Neural cell (in vitro differentiated cells): ENCODE data around the gene IST1. TPM values are rescaled to one million over a fixed set of nuclear protein-coding genes. Genes with fewer than 3 reads are reported as not detected.

Experiments
- H2AFZ ChIP-seq: fragments of 200-600, 300-800 bp; sonication (generic), shearing (Covaris generic); 2 replicates; pipeline ENCODE4 v1.6.0; 2014; ENCODE audit warnings: low read depth, mild to moderate bottlenecking, antibody characterized with exemption, low read length, moderate library complexity
- H3F3A ChIP-seq: fragments of 200-600 bp; shearing (Covaris generic); 2 replicates; pipeline ENCODE4 v1.6.1; 2016; ENCODE audit warnings: mild to moderate bottlenecking, moderate library complexity, mixed read lengths, antibody characterized with exemption, low read length; ENCODE audit not compliant: insufficient read depth, poor library complexity, severe bottlenecking
- H3K27ac ChIP-seq: fragments of 200-600, 300-800 bp; sonication (generic), shearing (Covaris generic); 2 replicates; pipeline ENCODE4 v1.5.1; 2014; ENCODE audit warnings: mild to moderate bottlenecking, low read length, moderate library complexity
- H3K27me3 ChIP-seq: fragments of 300-800, 200-600 bp; sonication (generic), shearing (Covaris generic); 2 replicates; pipeline ENCODE4 v1.6.0; 2014; ENCODE audit warnings: mild to moderate bottlenecking, low read depth, low read length, moderate library complexity; ENCODE audit not compliant: insufficient read depth
- H3K36me3 ChIP-seq: fragments of 300-800, 200-600 bp; sonication (generic), shearing (Covaris generic); 2 replicates; pipeline ENCODE4 v1.5.1; 2014; ENCODE audit warnings: mild to moderate bottlenecking, antibody characterized with exemption, low read length, moderate library complexity; ENCODE audit not compliant: insufficient read depth
- H3K4me2 ChIP-seq: fragments of 300-800, 200-600 bp; sonication (generic), shearing (Covaris generic); 2 replicates; pipeline ENCODE4 v1.6.0; 2014; ENCODE audit warnings: mild to moderate bottlenecking, low read length
- H3K4me3 ChIP-seq: fragments of 300-800, 200-600 bp; sonication (generic), shearing (Covaris generic); 2 replicates; pipeline ENCODE4 v1.5.1; 2014; ENCODE audit warnings: mild to moderate bottlenecking, low read length, moderate library complexity
- H3K79me2 ChIP-seq: fragments of 200-600 bp; shearing (Covaris generic); replicated peaks from 2 replicates; pipeline ENCODE4 v1.6.0; 2014; ENCODE audit warnings: mild to moderate bottlenecking, low read length, moderate library complexity; ENCODE audit not compliant: insufficient read depth
- H3K9ac ChIP-seq: fragments of 300-800, 200-600 bp; sonication (generic), shearing (Covaris generic); 2 replicates; pipeline ENCODE4 v1.6.1; 2016; ENCODE audit warnings: mild to moderate bottlenecking, low read length, mixed read lengths
- H3K9me2 ChIP-seq: fragments of 200-600 bp; shearing (Covaris generic); 2 replicates; pipeline ENCODE4 v1.6.1; 2016; ENCODE audit warnings: mild to moderate bottlenecking, low read length, mixed read lengths; ENCODE audit not compliant: insufficient read depth
- H3K9me3 ChIP-seq: fragments of 200-600, 300-800 bp; sonication (generic), shearing (Covaris generic); 2 replicates; pipeline ENCODE4 v1.6.1; 2016; ENCODE audit warnings: mild to moderate bottlenecking, mixed run types, low read length, moderate library complexity, mixed read lengths
- H4K20me1 ChIP-seq: fragments of 200-600 bp; shearing (Covaris generic); 2 replicates; pipeline ENCODE4 v1.6.1; 2016; ENCODE audit warnings: mild to moderate bottlenecking, mixed run types; ENCODE audit not compliant: insufficient read depth
- CTCF ChIP-seq: fragments of 450-650 bp; IDR thresholded peaks from 2 replicates; pipeline ENCODE4 v1.5.1; 2014; ENCODE audit warnings: antibody characterized with exemption, mild to moderate bottlenecking, moderate library complexity; ENCODE audit not compliant: poor library complexity, severe bottlenecking
- EP300 ChIP-seq: fragments of 450-650 bp; conservative IDR thresholded peaks from 2 replicates; pipeline ENCODE4 v1.6.1; 2014; ENCODE audit warnings: antibody characterized with exemption, mild to moderate bottlenecking, moderate library complexity; ENCODE audit not compliant: poor library complexity, severe bottlenecking
- EZH2 ChIP-seq: fragments of 200-600, 300-800 bp; shearing (Covaris generic), sonication (generic); IDR thresholded peaks from 2 replicates; pipeline ENCODE4 v1.6.1; 2014; ENCODE audit warnings: antibody characterized with exemption, low read length, borderline replicate concordance, mild to moderate bottlenecking; ENCODE audit not compliant: insufficient read depth, poor library complexity, severe bottlenecking
- MXI1 ChIP-seq: fragments of 450-650 bp; conservative IDR thresholded peaks from 2 replicates; pipeline ENCODE4 v1.6.1; 2014; ENCODE audit warnings: antibody characterized with exemption, mild to moderate bottlenecking; ENCODE audit not compliant: poor library complexity, severe bottlenecking
- POLR2AphosphoS5 ChIP-seq: IDR thresholded peaks from 2 replicates; pipeline ENCODE4 v1.6.1; 2012
- RAD21 ChIP-seq: fragments of 450-650 bp; conservative IDR thresholded peaks from 2 replicates; pipeline ENCODE4 v1.6.1; 2014; ENCODE audit warnings: antibody characterized with exemption, mild to moderate bottlenecking, moderate library complexity
- REST ChIP-seq: IDR thresholded peaks from 2 replicates; pipeline ENCODE4 v1.6.1; 2012; ENCODE audit warnings: borderline replicate concordance
- SMC3 ChIP-seq: fragments of 450-650 bp; conservative IDR thresholded peaks from 2 replicates; pipeline ENCODE4 v1.6.1; 2014; ENCODE audit warnings: antibody characterized with exemption, mild to moderate bottlenecking, moderate library complexity; ENCODE audit not compliant: poor library complexity
- TAF1 ChIP-seq: IDR thresholded peaks from 2 replicates; pipeline ENCODE4 v1.6.1; 2012; ENCODE audit warnings: low read depth
- polyA plus RNA-seq: library from polyadenylated mRNA; depleted of rRNA; stranded (reverse); fragments of >200 nt; gene quantifications from 2 replicates; pipeline ENCODE4 v1.2.3, GENCODE V29; 2014

IST1 gene
- polyA plus RNA-seq, 1 donor from 2014 or later: 389 TPM

GRCh38 chr16:71899171-71899570 lies 3.8 kb downstream of the IST1 start:
- no peak overlapping the region for H3K27ac ChIP-seq
- peaks cover 4% of the 10 kb centered on the region for H3F3A ChIP-seq
- H3K27me3 ChIP-seq: no peaks in the 10 kb centered on the region
- H3K4me3 ChIP-seq: no peak overlapping the region
- H3K9ac ChIP-seq: no peak overlapping the region
- H4K20me1 ChIP-seq: no peaks in the 10 kb centered on the region
- peaks cover 79% of the 10 kb centered on the region for H3K79me2 ChIP-seq
- H3K9me3 ChIP-seq: no peaks in the 10 kb centered on the region
- TF ChIP-seq MXI1: no peak
- no peak overlapping the region for H3K4me2 ChIP-seq
- no peak overlapping the region for H2AFZ ChIP-seq
- no peaks in the 10 kb centered on the region for H3K9me2 ChIP-seq
- no peaks in the 10 kb centered on the region for H3K36me3 ChIP-seq

GRCh38 chr16:71902656-71903365 lies 7.5 kb downstream of the IST1 start:
- no peak overlapping the region for H3K9ac ChIP-seq
- no peak overlapping the region for H3K27ac ChIP-seq
- H2AFZ ChIP-seq: no peak overlapping the region
- no peaks in the 10 kb centered on the region for H3K9me3 ChIP-seq
- no peak overlapping the region for H3K4me3 ChIP-seq
- no peaks in the 10 kb centered on the region for H3F3A ChIP-seq
- peaks cover 91% of the 10 kb centered on the region for H3K79me2 ChIP-seq
- H3K27me3 ChIP-seq: no peaks in the 10 kb centered on the region
- no peak for TF ChIP-seq CTCF
- no peak for TF ChIP-seq MXI1
- TF ChIP-seq EZH2: no peak
- TF ChIP-seq TAF1: no peak
- no peak for TF ChIP-seq REST
- no peak for TF ChIP-seq POLR2AphosphoS5
- no peak for TF ChIP-seq RAD21
- TF ChIP-seq EP300: no peak
- H3K9me2 ChIP-seq: no peaks in the 10 kb centered on the region
- H4K20me1 ChIP-seq: no peaks in the 10 kb centered on the region
- no peaks in the 10 kb centered on the region for H3K36me3 ChIP-seq
- H3K4me2 ChIP-seq: no peak overlapping the region

- H3K9me3 ChIP-seq: no peaks in the 10 kb centered on the region
- no peak overlapping the region for H3K27ac ChIP-seq
- peaks cover 91% of the 10 kb centered on the region for H3K79me2 ChIP-seq
- no peak overlapping the region for H3K9ac ChIP-seq
- no peak for TF ChIP-seq EZH2
- TF ChIP-seq CTCF: no peak
- TF ChIP-seq REST: no peak
- no peak for TF ChIP-seq MXI1
- TF ChIP-seq RAD21: no peak
- TF ChIP-seq EP300: no peak
- TF ChIP-seq SMC3: no peak
- TF ChIP-seq POLR2AphosphoS5: no peak
- no peaks in the 10 kb centered on the region for H3K27me3 ChIP-seq
- H4K20me1 ChIP-seq: no peaks in the 10 kb centered on the region
- no peak overlapping the region for H2AFZ ChIP-seq
- no peaks in the 10 kb centered on the region for H3F3A ChIP-seq
- H3K4me3 ChIP-seq: no peak overlapping the region
- no peaks in the 10 kb centered on the region for H3K36me3 ChIP-seq
- H3K4me2 ChIP-seq: no peak overlapping the region
- H3K9me2 ChIP-seq: no peaks in the 10 kb centered on the region
Observed at GRCh38 chr16:71903608-71904007, 8.3 kb downstream of the IST1 start.
